ENCODE data around the gene GFRA3. TPM values are rescaled to one million over a fixed set of nuclear protein-coding genes. Genes with fewer than 3 reads are reported as not detected.

The GFRA3 gene
- total RNA-seq, 1 experiment from 2014 or later = not detected

- ChIA-PET POLR2A (no interaction called here), CTCF (interaction anchor here (0.8 to 1.6 kb wide), 3 partner anchors 9 to 41 kb away, joined by 3 read pairs; no protein-coding TSS in a partner anchor)
- intact Hi-C loops (cut with micrococcal nuclease) = no loop called here
- DNase-seq (ENCODE audit: unreplicated experiment) = no peak
- no TSS peak for BruUV-seq (replicated peaks)
- H3K4me1 Mint-ChIP-seq (ENCODE audit: insufficient read depth, unreplicated experiment) = peaks cover 6% of the 10 kb centered on the region
- peaks cover 22% of the 10 kb centered on the region for H3K27me3 Mint-ChIP-seq (ENCODE audit: insufficient read depth, unreplicated experiment)
- TF ChIP-seq, protein P1, sequence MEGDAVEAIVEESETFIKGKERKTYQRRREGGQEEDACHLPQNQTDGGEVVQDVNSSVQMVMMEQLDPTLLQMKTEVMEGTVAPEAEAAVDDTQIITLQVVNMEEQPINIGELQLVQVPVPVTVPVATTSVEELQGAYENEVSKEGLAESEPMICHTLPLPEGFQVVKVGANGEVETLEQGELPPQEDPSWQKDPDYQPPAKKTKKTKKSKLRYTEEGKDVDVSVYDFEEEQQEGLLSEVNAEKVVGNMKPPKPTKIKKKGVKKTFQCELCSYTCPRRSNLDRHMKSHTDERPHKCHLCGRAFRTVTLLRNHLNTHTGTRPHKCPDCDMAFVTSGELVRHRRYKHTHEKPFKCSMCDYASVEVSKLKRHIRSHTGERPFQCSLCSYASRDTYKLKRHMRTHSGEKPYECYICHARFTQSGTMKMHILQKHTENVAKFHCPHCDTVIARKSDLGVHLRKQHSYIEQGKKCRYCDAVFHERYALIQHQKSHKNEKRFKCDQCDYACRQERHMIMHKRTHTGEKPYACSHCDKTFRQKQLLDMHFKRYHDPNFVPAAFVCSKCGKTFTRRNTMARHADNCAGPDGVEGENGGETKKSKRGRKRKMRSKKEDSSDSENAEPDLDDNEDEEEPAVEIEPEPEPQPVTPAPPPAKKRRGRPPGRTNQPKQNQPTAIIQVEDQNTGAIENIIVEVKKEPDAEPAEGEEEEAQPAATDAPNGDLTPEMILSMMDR (IDR thresholded peaks at IDR 0.05; ENCODE audit: unreplicated experiment) = no peak
- no peaks in the 10 kb centered on the region for H3K36me3 Mint-ChIP-seq (ENCODE audit: insufficient read depth, unreplicated experiment)
- no peak overlapping the region for H3K4me3 Mint-ChIP-seq (ENCODE audit: unreplicated experiment)
- no peak overlapping the region for H3K27ac Mint-ChIP-seq (ENCODE audit: low read depth, unreplicated experiment)
- H3K9me3 Mint-ChIP-seq (ENCODE audit: unreplicated experiment) = no peaks in the 10 kb centered on the region
Measured at GRCh38 chr5:138264183-138264582, 10.2 kb downstream of the GFRA3 start.

GRCh38 chr5:138263581-138263980, 10.8 kb downstream of the GFRA3 start:
- no peaks in the 10 kb centered on the region for H3K9me3 Mint-ChIP-seq (ENCODE audit: unreplicated experiment)
- H3K27me3 Mint-ChIP-seq (ENCODE audit: insufficient read depth, unreplicated experiment) = peaks cover 28% of the 10 kb centered on the region
- ChIA-PET POLR2A (no interaction called here), CTCF (interaction anchor here (0.6 to 1.6 kb wide), 3 partner anchors 28 to 765 kb away, joined by 3 to 4 read pairs (median 3); no protein-coding TSS in a partner anchor)
- no peaks in the 10 kb centered on the region for H3K36me3 Mint-ChIP-seq (ENCODE audit: insufficient read depth, unreplicated experiment)
- no TSS peak for BruUV-seq (replicated peaks)
- DNase-seq (ENCODE audit: unreplicated experiment) = no peak
- TF ChIP-seq, protein P1 (IDR thresholded peaks at IDR 0.05; ENCODE audit: unreplicated experiment) = no peak
- peaks cover 6% of the 10 kb centered on the region for H3K4me1 Mint-ChIP-seq (ENCODE audit: insufficient read depth, unreplicated experiment)
- intact Hi-C loops (cut with micrococcal nuclease) = no loop called here
- H3K4me3 Mint-ChIP-seq (ENCODE audit: unreplicated experiment) = no peak overlapping the region
- H3K27ac Mint-ChIP-seq (ENCODE audit: low read depth, unreplicated experiment) = no peak overlapping the region

- Mint-ChIP-seq H3K36me3 (ENCODE audit: insufficient read depth, unreplicated experiment) (no peaks in the 10 kb centered on the region), H3K4me3 (ENCODE audit: unreplicated experiment) (no peak overlapping the region), H3K9me3 (ENCODE audit: unreplicated experiment) (no peaks in the 10 kb centered on the region), H3K4me1 (ENCODE audit: insufficient read depth, unreplicated experiment) (no peaks in the 10 kb centered on the region), H3K27ac (ENCODE audit: low read depth, unreplicated experiment) (no peak overlapping the region), H3K27me3 (ENCODE audit: insufficient read depth, unreplicated experiment) (peaks cover 35% of the 10 kb centered on the region)
- CTCF ChIA-PET = interaction anchor here (0.7 to 1.5 kb wide), 2 partner anchors 11 to 425 kb away, joined by 3 read pairs; no protein-coding TSS in a partner anchor
- BruUV-seq (replicated peaks) = no TSS peak
- DNase-seq (ENCODE audit: unreplicated experiment) = no peak
- intact Hi-C loops (cut with micrococcal nuclease) = no loop called here
- POLR2A ChIA-PET = no interaction called here
- TF ChIP-seq, protein P1 (IDR thresholded peaks at IDR 0.05; ENCODE audit: unreplicated experiment) = no peak
Measured at GRCh38 chr5:138258704-138259292, 15.6 kb downstream of the GFRA3 start.

- Mint-ChIP-seq H3K4me3 (ENCODE audit: unreplicated experiment) (no peak overlapping the region), H3K9me3 (ENCODE audit: unreplicated experiment) (no peaks in the 10 kb centered on the region), H3K36me3 (ENCODE audit: insufficient read depth, unreplicated experiment) (no peaks in the 10 kb centered on the region), H3K4me1 (ENCODE audit: insufficient read depth, unreplicated experiment) (no peaks in the 10 kb centered on the region), H3K27ac (ENCODE audit: low read depth, unreplicated experiment) (no peak overlapping the region), H3K27me3 (ENCODE audit: insufficient read depth, unreplicated experiment) (peaks cover 35% of the 10 kb centered on the region)
- intact Hi-C loops (cut with micrococcal nuclease) = no loop called here
- no TSS peak for BruUV-seq (replicated peaks)
- TF ChIP-seq, protein P1 (IDR thresholded peaks at IDR 0.05; ENCODE audit: unreplicated experiment) = no peak
- no peak for DNase-seq (ENCODE audit: unreplicated experiment)
- POLR2A ChIA-PET = no interaction called here
- CTCF ChIA-PET = no interaction called here
Measured at GRCh38 chr5:138257583-138257982, 16.8 kb downstream of the GFRA3 start.
